NCI-H510A (cell line): ENCODE results near the gene CABP1.

ENCODE experiments used
- DNase-seq: peaks from one replicate; lab custom pipeline; 2025; lab: John Stamatoyannopoulos, UW

CABP1 gene

DNA sequence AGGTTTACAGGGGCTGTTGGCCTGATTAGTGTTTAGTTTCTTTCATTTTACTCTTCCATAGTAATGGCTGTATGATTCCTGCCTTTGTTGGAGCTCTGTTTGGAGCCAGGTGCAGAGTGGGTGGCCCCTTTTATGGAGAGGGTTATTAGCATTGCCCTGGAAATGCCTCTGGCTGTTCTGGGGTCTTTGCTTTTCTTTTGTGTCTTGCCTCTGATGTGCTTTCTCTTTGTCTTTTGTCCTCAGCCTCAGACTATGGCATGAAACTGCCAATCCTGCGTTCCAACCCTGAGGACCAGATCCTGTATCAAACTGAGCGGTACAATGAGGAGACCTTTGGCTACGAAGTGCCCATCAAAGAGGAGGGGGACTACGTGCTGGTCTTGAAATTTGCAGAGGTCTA lies 53.4 kb downstream of the CABP1 start:
- no peak for DNase-seq

DNA sequence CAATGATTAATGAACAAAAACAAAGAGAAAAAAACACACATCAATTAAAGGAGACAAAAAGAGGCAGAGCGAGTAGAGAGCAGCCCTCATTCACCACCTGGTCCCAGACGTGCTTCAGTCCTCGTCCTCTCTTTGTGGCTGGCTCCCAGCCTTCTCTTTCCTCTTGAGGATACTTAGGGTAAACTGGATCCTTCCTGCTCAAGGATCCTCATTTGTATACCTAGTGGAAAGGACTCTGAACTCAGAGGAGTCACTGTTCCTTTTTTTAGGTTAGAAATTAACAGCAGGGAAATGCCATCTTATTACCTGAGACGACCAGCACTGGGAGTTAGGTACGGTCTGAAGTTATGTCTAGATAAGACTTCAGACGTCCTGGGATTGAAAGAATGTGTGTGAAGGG lies 56.2 kb downstream of the CABP1 start:
- no peak for DNase-seq

DNA sequence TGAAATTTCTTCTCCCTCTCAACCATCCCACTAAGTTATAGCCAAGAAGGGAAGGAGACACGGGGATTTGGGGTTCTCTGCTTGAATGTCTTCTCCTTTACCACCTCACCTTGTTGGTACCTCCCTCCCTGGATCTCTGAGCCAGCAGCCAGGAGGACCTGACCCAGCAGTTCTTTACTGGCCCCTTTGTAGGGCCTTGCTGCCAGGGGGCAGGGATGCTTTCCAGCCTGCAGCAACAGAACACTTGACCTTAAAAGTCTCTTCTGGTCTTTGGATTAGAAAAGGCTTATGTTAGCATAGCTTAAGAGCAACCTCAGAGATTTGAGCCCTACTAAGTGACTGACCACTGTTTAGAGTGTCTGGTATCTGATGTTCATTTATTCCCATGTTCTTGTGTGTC lies 56.9 kb downstream of the CABP1 start:
- DNase-seq: no peak

DNA sequence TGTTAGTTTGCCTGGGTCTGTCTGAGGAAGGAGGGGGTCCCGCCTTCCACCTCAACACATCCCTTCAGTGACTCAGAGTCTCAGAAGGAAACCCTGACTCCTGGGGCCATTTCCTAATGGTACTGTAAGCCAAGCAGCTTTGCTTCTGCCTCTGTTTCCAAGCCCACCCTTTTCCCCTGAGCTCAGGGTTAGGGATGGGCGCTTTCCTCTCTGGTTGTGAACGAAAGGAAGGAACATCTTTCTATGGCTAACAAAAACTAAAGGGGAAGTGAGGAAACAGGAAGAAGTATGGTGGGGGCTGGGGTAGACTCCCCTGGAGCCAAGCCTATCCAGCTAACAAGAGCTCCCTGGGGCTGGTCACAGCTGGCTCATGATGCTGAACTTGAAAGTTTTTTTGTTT lies 58.2 kb downstream of the CABP1 start:
- no peak for DNase-seq

DNA sequence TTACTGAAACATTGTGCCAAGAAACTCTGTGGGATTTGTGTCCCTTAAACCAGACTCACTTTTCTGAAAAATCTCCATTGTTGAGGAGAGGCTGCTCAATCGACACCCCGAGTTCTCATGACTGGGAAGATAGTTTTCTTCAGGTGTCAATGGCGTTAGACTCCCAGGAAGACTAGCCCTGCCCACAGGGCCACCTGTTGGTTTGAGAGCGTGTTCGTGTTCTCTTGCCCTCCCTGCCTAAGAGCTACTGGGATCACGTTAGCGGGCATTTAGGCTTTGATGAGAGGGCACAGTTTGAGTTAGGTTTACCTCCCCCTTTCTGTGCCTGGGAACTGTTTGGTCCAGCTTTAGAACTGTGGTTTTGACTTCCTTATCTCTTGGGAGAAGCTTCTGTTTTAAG lies 59.1 kb downstream of the CABP1 start:
- DNase-seq: no peak

DNA sequence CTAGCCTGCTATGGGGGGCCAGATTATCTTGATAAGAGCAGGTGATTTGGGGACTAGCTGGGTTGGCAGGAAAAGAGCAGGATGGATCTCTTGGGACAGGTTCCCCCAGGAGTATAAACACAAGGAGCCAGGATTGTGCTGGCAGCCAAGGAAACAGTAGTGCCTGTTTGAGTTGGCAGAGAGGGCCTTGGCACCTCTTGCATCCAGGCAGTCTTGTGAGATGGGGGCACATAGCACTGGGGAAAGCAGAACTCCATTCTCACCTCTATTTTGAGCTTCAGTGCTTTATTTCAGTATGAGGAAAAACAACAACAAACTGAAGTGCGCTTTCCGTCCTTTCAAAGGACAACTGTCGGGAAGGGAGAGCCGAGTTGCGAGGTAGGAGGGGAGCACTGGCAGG lies 60.5 kb downstream of the CABP1 start:
- DNase-seq: no peak

DNA sequence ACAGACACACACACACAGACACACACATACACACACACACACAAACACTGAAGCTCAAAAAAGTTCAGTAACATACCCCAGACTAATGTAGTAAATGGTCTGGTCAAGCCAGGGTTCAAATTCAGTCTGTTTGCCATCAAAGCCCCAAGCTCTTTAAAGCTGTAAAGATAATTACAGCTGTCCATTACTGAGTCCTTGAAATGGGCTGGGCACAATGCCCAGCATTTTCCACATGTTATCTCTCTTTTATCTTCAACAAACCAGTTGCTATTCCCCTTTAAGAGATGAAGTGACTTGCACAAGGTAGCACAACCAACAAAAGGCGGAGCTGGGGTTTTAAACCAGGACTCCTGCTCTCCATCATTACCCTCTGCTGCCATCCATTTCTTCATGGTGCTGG lies 62.2 kb downstream of the CABP1 start:
- no peak for DNase-seq

DNA sequence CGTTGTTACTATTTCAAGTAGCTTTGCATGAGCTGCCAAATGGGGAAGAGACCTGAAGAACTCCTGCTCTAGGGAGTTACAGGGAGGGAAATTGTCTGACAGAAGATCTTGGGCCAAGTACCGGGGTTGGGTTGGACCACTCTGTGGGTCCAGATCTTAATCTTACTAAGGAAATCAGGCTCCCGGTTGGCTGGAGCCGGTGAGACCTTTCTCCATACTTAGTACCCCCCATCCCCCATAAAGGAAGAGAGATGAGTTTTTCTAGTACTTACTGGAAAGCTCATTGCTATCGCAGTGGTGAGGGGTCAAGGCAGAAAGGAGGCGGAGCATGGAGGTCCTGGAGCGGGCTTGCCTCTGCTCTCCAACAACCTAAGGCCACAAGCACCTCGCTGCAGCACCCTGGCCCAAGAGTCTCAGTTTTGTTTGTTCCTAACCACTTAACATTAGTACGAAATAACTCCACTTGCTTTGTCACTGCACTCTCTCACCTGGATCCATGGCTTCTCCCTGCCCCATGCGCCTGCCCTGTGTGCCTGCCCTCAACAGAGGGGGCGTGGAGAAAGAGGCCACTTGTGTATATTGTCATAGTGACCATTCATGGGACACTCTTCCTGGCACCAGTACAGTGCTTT lies 63.0 kb downstream of the CABP1 start:
- DNase-seq: no peak

DNA sequence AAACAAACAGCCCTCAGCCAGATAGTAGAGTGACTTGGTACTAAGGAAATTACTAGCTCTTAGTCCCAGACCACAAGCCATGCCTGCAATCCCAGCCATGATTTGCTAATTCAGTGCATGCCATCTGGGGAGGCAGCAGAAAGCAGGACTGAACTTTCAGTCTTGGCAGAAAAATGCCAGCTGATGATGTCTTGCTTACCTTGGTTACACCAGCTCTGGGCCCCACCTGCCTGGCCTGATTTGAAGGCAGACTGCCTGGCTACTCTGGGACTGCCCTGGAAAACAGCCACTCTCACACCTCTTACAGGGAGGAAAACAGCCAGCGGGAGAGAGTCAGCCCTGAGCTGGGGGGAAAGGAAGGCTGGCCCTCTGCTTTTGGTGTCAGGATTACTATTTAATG lies 65.2 kb downstream of the CABP1 start:
- DNase-seq: no peak

DNA sequence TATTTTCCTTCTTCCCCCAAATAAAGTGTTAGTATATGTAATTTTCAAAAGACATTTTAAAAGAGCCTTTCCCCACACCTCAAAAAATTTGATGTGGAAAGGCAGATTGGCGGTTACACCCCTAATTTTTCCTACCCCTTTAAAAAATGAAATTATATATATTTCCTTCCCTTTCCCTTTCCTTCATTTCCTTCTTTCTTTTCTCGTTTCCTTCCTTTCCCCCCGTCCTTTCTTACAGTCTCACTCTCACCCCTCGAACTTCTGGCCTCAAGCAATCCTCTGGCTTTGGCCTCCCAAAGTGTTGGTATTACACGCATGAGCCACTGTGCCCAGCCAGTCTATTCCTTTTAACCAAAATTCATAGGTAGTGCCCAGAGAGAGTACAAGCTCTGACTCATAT lies 65.6 kb downstream of the CABP1 start:
- no peak for DNase-seq

DNA sequence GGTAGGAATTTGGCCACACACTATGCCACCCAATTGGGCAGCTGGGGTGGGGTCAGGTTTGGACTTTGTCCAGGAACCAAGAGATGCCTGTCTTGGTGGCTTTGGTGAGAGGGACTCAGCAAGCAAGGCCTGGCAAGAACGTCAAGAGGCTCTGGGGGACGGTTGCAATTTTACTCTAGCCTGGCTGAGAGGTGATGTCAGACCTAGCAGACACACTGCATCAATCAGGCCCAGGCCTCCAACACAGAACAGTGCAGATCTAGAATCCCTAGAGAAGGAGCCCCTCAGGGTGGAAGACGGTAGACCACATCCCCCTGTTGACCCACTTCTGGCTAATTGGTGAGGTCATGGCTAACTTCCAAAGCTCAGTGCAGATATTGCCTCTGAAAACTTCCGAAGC lies 68.2 kb downstream of the CABP1 start:
- DNase-seq: no peak

DNA sequence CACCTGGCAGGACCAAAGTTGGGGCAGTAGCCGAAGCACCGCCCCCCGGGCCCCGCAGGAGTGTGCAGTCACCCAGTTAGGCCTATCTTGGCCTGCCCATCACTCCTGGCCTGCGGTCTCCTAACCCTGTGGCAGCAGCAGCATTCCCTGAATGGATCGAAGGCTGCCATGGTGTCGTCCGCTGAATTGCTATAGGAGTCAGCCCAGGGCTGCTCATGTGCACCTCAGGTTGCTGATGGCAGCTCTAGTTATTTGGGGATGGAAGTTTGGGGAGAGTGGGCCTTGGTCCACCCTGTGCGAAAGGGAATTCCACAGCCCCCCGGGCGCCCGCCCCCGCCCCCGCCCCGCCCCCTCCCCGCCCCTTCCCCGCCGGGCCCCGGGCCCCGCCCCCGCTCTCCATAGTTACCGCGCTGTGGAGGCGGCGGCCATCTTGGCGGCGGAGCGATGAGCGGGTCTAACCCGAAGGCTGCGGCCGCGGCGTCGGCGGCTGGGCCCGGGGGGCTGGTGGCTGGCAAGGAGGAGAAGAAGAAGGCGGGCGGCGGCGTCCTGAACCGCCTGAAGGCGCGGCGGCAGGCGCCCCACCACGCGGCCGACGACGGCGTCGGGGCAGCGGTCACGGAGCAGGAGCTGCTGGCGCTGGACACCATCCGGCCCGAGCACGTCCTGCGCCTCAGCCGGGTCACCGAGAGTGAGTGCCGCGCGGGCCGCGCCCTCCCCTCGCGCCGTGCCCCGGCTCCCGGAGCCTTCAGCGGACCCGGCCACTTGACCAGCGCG lies 69.8 kb downstream of the CABP1 start, which contains the start of gene UNC119B:
Gene UNC119B (plus strand): TSS at position 428 of the 774 bp plus-strand sequence. CDS start 17 bp downstream, at position 445.
- DNase-seq: peak; percentile 48

DNA sequence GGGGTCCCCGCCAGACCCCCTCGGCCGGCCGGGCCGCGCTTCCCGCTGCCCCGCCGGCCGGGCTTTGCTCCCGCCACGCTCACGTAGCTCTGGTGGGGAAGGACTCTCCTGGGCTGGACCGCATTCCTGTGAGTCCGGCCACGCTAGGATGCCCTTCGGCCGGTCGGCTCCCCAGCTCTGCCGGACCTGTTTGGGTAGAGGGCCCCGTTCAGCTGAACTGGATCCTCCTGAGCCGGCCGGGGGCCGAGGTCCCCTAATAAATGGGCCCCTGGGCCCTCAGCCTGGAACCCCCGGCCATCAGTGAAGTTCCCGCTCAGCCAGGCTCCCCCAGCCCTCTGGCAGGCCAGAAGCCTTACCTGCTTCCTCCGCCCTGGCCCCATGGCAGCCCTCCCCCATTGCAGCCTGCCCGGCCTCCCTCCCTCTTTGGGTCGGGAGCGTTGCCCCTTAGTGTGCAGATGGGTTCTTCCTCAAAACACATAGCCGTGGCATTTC lies 70.4 kb downstream of the CABP1 start:
- DNase-seq: no peak

DNA sequence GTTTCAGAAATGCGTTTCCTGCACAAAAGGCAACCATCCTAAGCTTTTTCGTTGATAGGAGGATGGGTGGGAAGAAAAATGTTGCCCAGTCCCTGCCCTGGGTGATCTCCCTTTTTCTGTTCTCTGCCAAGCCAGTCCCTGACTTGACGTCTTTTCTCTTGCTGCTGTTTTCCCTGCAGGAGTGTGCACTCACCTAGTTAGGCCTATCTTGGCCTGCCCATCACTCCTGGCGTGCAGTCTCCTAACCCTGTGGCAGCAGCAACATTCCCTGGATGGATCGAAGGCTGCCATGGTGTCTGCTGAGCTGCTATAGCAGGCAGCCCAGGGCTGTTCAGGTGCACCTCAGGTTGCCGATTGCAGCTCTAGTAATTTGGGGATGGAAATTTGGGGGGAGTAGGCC lies 71.0 kb downstream of the CABP1 start:
- peak; percentile 25 for DNase-seq

DNA sequence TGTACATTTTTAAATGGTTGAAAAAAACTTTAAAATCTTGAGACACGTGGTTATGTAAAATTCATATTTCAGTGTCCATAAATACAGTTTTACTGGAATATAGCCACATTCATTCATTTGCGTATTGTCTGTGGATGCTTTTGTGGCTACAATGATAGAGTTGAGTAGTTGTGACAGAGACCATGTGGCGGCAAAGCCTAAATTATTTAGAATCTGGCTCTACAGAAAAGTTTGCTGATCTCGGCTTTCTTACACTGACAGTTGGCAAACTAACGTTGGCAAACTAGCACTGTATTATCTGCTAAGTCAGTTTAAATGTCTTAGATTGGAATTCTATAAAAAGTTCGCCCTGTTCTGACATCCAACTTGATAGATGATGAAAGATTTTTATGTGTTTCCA lies 72.2 kb downstream of the CABP1 start:
- DNase-seq: no peak

DNA sequence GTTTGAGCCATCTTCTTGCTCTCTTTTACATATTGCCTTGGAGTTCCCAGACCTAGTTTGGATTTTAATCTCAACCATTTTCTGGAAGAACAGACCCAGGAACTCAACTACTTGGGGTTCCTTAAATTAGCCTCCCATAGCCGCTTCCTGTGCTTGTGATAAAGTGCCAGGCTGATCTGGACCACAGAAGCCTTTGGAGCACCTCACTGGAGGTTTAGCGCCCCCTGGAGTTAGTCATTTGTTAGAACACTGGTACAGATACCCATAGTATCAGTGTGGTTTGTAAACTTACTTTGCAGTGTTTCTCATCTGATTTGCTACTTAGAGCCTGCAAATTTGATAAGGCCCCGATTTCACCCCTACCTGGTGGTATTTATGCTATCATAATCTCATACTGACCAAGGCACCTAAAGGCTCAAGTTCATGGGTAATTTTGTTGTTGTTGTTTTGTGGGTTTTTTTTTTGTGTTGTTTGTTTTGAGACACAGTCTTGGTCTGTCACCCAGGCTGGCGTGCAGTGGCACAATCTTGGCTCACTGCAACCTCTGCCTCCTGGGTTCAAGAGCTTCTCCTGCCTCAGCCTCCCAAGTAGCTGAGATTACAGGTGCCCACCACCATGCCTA lies 73.5 kb downstream of the CABP1 start:
- peak; percentile 78 for DNase-seq
